GM13977 (cell line): ENCODE measurements around the gene FOXL2NB.

Source experiments
- DNase-seq: peaks from one replicate; pipeline ENCODE4 v3.0.0; 2012; ENCODE audit warnings: low spot score
- in situ Hi-C: fragments of 300-500 bp; cut with MboI; formaldehyde crosslinking; loops from one replicate; pipeline ENCODE4 v1.12.0; 2022; ENCODE audit warnings: low sequenced_read_pairs, low pct_unique_long_range_greater_than_20kb, mixed read lengths, inconsistent platforms; ENCODE audit not compliant: unreplicated experiment
- TF ChIP-seq, protein P1 (sequence below): IDR thresholded peaks from 2 replicates; pipeline ENCODE4 v1.5.1; 2012; ENCODE audit warnings: mild to moderate bottlenecking, control low read depth; ENCODE audit not compliant: insufficient read depth; ENCODE audit errors: extremely low read depth, missing control alignments

Gene FOXL2NB

DNA sequence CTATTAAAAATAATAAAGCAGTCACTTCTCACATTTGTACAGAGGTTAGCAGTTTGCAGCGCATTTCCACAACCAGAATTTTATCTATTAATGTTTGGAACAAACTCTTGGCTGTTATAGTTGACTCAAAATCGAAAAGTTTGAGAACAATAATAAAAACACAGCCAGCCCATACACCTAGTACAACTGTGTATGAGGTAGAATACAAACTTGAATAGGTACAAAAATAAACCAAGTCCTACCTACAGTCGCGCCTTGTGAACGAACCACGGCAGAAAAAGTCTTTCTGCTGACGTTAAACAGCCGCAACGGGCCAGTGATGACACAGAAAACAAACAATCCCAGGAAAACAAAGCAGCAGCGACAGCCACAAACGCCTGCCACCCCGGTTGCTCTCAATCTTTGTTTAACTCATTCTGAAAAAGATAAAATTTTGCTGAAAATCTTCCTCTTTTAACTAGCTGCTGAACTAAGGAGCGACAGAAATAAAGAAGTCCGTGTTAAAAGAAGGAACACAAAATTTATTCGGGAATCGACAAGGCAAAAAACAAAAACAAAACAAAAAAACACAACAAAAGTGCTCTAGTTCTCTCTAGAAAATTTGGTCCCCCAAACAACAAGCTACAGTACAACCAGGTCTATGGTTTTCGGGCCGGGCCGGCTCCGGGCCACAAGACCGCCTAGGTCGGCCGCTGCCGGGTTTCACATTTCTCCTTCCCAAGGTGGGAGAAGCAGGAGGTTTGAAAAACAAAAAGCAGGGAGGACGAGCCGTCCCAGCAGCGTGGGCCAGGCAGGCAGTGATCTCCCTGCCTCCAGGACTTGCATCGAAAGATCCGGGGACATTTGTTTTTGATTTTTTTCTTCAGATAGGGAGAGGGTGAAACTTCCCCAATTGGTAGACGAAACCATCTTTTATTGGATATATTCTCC lies 3.0 kb upstream of the FOXL2NB start:
- in situ Hi-C loops: loop anchor here (25.0 kb wide), 2 partner anchors 368 to 482 kb away; no protein-coding TSS in a partner anchor
- DNase-seq: no peak
- TF ChIP-seq, protein P1, sequence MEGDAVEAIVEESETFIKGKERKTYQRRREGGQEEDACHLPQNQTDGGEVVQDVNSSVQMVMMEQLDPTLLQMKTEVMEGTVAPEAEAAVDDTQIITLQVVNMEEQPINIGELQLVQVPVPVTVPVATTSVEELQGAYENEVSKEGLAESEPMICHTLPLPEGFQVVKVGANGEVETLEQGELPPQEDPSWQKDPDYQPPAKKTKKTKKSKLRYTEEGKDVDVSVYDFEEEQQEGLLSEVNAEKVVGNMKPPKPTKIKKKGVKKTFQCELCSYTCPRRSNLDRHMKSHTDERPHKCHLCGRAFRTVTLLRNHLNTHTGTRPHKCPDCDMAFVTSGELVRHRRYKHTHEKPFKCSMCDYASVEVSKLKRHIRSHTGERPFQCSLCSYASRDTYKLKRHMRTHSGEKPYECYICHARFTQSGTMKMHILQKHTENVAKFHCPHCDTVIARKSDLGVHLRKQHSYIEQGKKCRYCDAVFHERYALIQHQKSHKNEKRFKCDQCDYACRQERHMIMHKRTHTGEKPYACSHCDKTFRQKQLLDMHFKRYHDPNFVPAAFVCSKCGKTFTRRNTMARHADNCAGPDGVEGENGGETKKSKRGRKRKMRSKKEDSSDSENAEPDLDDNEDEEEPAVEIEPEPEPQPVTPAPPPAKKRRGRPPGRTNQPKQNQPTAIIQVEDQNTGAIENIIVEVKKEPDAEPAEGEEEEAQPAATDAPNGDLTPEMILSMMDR: no peak

GRCh38 chr3:138944654-138944928 lies 2.4 kb upstream of the FOXL2NB start:
- TF ChIP-seq, protein P1: no peak
- no peak for DNase-seq
- in situ Hi-C loops: loop anchor here (25.0 kb wide), 2 partner anchors 368 to 482 kb away; no protein-coding TSS in a partner anchor

DNA sequence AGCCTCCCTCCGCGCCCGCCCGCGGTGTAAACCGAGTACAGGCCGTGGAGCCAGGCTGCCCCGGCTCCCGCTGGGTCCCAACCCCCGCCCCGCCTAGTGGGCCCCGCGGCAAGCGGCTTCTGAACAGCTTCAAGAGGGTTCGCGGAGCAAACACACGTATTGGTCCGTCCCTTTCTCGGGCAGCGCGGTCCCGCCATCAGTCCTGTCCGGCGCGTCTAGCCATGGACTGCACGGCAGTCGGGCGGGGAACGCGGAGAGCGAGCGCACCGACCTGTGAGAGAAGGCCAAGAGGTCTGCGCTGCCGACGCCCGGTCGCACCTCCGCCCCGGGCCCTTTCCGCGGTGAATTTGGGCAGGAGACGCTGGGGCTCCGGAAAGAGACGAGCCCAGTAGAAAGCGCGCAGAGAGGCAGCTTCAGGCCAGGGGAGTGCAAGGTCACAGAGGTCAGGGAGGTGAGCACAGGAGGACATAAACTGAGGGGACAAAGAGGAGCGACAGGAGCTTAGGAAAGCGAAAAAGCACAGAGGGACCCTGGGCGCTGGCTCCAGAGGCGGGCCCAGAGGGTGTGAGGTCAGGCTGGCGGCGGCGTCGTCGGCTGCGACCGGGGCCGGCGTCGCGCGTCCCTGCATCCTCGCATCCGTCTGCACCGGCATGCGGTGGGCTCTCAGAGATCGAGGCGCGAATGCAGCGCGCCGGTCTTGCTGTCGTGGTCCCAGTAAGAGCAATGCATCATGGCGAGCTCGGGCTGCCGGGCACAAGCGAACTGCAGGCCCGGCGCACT lies 1.9 kb upstream of the FOXL2NB start:
- in situ Hi-C loops: loop anchor here (25.0 kb wide), 2 partner anchors 367 to 483 kb away; no protein-coding TSS in a partner anchor
- DNase-seq: no peak
- TF ChIP-seq, protein P1: no peak

DNA sequence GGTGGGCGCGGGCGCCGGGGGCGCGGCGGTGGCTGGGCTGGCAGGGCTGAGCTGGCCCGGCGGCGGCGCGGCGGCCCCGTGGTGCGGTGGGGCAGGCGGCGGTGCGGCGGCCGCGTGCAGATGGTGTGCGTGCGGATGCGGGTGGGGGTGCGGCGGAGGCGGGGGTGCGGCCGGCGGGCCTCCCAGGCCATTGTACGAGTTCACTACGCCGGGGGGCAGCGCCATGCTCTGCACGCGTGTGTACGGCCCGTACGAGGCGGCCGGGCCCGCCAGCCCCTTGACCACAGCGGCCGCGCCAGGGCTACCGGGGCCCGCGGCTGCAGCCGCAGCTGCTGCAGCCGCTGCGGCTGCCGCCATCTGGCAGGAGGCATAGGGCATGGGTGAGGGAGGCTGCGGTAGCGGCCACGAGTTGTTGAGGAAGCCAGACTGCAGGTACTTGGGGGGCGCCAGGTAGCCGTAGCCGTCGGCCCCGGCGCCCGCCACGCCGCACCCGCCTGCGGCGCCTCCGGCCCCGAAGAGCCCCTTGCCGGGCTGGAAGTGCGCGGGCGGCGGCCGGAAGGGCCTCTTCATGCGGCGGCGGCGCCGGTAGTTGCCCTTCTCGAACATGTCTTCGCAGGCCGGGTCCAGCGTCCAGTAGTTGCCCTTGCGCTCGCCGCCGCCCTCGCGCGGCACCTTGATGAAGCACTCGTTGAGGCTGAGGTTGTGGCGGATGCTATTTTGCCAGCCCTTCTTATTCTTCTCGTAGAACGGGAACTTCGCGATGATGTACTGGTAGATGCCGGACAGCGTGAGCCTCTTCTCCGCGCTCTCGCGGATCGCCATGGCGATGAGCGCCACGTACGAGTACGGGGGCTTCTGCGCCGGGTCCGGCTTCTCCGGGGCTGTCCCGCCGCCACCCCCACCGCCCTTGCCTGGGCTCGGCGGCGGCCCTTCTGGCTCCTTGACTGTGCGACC lies 1.0 kb upstream of the FOXL2NB start:
- no peak for DNase-seq
- in situ Hi-C loops: loop anchor here (25.0 kb wide), 2 partner anchors 366 to 484 kb away; no protein-coding TSS in a partner anchor
- TF ChIP-seq, protein P1: peak; percentile 27

DNA sequence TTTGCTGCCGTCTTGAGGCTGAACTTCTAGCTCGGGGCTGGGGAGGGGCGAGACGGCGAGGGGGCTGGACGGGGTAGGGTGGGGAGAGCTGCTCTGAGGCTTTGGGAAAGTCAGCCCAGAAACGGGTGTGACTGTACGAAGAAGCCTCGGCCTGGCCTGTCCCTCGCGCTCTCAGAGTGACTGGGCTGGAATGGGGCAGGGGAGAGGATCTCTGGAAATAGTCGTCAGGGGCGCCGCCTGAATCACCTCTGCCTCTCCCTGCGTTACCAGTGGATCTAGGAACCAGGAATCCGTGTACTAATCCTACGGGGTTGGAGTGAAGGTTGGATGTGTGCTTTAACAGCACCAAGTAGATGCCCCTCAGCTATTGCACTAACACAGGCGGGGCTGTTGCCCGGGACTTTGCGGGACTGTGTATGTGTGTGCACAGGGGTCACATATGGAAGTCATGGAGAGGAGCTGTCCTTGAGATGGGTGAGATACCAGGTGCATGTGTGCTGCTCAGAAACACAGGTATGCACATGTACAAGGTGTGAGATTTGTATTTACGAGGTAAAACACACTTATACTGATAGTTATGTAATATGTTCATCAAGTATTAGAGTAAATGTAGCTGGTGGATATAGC lies 591 bp downstream of the FOXL2NB start:
- no peak for DNase-seq
- TF ChIP-seq, protein P1: no peak
- in situ Hi-C loops: loop anchor here (25.0 kb wide), 2 partner anchors 365 to 485 kb away; no protein-coding TSS in a partner anchor
